Peyer's patch (tissue), 4 donors: ENCODE results near the gene SLC22A3.

Experiments
- POLR2A ChIP-seq, 2 donors: fragments of 450-650 bp; IDR thresholded peaks; one replicate each; pipeline ENCODE4 v1.5.1; 2017; ENCODE audit warnings: antibody characterized with exemption in 2 of 2, mild to moderate bottlenecking in 2 of 2, moderate library complexity in 2 of 2
- TF ChIP-seq, protein P1 (sequence below), 6 experiments: fragments of 450-650 bp in 4 of 6; fragments of 200-600 bp in 2 of 6; sonication (generic) in 1 of 6; IDR thresholded peaks; one replicate each; pipeline ENCODE4 v1.5.1; 2017 to 2019; ENCODE audit warnings: antibody characterized with exemption in 6 of 6, mild to moderate bottlenecking in 3 of 6, moderate library complexity in 1 of 6

DNA sequence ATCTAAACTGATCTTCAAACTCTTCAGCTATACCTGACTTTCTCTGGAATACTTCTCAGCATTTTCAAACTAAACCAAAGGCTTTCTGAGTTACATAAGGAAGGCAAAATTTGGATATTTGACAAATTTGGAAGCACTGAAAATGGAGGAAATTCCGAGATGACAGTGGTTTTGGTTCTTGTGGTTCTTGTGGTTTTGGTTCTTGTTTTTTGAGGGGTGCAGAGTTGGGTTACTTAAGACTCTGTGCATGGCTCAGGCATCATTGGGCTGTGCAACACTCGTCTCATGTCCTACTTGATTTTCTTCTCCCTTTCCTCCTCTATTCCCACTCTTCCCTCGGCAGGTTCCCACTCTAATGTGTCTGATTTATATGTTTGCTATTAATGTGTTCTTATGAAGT is 78.0 kb downstream of the SLC22A3 start:
- TF ChIP-seq, protein P1, sequence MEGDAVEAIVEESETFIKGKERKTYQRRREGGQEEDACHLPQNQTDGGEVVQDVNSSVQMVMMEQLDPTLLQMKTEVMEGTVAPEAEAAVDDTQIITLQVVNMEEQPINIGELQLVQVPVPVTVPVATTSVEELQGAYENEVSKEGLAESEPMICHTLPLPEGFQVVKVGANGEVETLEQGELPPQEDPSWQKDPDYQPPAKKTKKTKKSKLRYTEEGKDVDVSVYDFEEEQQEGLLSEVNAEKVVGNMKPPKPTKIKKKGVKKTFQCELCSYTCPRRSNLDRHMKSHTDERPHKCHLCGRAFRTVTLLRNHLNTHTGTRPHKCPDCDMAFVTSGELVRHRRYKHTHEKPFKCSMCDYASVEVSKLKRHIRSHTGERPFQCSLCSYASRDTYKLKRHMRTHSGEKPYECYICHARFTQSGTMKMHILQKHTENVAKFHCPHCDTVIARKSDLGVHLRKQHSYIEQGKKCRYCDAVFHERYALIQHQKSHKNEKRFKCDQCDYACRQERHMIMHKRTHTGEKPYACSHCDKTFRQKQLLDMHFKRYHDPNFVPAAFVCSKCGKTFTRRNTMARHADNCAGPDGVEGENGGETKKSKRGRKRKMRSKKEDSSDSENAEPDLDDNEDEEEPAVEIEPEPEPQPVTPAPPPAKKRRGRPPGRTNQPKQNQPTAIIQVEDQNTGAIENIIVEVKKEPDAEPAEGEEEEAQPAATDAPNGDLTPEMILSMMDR (IDR thresholded peaks at IDR 0.05), result no peak
- no peak for TF ChIP-seq POLR2A (IDR thresholded peaks at IDR 0.05)
